ENCODE measurements around the gene SCARB2.

SCARB2 gene

GRCh38 chr4:76219299-76220055, 5.9 kb upstream of the SCARB2 start:
- no peak for DNase-seq

GRCh38 chr4:76216975-76217814, 3.6 kb upstream of the SCARB2 start:
- DNase-seq = no peak

DNA sequence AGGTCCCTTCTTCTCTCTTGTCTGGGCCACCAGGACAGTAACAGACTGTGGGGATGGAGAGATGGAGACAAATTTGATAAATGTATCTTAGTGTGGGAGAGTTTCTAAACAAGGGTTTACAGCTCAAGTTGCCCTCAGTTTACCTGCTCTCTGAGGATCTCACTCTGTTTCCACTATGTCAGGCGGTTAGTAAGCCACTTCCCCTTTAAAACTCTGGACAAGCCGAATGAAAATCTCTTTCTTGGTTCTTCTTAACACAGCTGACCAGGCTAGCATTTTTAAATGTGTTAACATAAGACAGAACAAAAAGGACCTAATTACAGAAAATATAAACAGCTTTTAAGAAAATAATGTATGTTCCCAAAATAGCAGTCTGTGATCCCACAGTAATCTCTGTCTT, 2.9 kb upstream of the SCARB2 start:
- no peak for DNase-seq

DNA sequence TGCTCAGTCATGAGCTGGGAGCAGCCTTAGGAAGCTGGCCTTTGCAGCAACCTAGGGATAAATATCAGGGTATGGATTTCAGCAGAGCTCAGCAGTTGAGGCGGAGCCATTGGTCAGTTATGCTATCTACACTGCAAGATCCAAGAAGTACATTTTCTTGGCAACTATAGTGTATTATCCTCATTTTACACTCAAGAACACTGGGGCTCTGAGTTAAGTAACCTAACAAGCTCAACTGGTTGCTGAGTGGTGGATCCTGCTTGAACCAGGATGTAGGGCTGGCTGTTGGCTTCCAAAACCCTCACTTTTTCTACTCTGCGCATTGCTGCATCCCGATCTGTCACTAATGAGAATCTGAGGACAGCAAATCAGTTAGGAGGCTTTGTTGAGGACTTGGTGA, 1.5 kb upstream of the SCARB2 start:
- DNase-seq = no peak

GRCh38 chr4:76214177-76214675, 602 bp upstream of the SCARB2 start:
- DNase-seq = no peak

DNA sequence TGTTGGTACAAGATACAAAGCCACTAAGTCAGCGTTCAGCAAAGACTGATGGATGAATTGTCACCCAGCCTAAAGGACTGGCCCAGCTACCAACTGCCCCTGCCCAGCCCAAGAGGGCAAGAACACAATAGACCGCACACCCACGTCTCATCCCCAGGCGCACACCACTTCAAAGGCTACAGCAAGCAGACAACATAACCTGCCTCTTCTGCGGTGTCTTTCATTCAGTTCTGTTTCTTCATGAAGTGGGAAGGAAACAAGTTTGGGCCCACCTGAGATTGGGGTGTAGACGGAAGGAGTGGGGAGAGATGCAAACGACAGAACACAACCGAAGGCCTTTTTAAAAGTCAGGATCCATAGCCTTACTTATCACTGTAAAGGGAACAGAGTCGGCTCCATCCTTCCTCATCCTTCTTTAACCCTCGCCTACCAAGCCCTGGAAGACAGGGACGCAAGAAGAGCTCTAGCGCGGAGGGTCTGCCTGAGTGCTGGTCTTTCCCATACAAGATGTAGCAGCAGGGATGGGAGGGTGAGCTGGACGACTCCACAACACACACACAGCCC, 691 bp downstream of the SCARB2 start:
- DNase-seq = no peak

DNA sequence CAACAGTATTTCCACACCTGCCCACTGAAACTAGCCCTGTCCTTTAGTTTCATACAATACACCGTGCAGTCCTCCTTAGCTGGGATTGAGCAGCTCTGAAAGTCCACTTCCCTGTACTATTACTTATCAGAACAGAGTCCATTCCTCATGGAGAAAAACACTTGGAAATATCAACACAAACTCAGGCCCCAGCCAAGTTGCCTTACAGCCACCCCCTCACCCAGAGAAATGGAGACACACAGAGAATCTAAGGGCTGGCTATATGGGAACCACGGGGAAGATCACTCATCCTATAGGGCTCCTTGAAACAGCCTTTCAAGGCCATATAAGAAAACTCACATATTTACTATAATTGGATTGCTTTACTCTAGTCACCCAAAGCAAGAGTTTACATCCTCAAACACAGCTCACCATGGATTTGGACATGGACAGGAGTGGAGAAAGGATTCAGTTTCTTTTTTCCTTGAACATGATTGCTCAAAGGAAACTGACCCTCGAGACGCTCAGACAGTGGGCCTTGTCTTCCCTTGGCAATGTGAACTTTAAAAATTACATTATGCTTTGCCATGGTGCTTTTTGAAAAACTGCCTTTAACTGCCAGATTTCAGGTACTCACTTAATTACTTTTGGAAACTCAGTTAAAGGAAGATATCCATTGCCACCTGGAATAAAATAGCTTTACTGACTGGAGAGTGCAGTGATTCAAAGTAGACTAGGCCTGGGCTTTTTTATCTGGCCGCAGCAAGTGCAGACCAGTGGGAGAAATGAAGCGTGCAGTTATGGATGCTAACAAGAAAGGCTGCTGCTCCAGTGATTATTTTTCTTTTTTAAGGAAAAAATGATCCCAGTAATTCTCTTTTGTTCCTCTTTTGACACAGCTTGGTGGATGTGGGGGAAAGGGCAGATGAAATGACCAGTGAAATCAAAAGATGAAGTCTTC, 1.6 kb downstream of the SCARB2 start:
- no peak for DNase-seq

GRCh38 chr4:76210452-76210851, 3.2 kb downstream of the SCARB2 start:
- no peak for DNase-seq

DNA sequence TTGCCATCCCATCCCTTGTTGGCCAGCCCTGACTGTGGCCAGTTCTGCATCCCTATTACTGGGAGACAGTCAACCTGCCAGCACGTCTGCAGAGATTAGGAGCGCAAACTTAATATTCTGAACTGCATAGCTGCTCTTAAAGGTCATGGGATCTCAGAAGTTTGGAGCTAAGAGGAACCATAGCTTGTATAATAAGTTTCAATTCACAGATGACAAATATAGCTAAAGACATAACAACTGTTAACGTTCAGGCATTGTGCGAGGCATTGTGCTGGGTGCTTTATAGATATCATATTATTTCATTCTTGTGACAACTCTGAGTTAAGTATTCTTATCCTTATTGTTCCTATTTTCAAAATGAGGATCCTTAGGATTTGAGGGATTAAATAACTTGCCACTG, 3.7 kb downstream of the SCARB2 start:
- no peak for DNase-seq

GRCh38 chr4:76208005-76208765, 5.4 kb downstream of the SCARB2 start:
- peak; percentile 67 for DNase-seq

DNA sequence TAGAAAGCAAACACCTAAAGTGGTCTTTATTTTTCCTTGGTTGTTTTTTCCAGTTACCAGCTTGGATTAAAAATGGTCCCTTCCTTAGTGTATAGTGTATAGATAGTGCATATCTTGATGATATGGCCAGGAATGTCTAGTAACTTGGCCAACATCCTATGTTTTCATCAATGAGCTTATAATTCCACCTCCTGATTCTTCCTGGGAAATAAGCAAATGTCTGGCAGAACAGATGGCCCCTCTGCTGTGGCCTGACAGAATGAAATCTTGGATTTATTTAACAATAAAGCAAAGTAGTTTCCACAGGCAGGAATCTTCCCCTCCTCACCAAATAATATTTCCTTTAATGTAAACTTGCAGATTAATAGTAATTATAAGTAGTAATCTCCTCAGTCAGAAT, 6.1 kb downstream of the SCARB2 start:
- DNase-seq = no peak

- no peak for DNase-seq
These were observed 7.2 kb downstream of the SCARB2 start for GRCh38 chr4:76206222-76206942.

GRCh38 chr4:76205476-76205875, 8.1 kb downstream of the SCARB2 start:
- DNase-seq = no peak

DNA sequence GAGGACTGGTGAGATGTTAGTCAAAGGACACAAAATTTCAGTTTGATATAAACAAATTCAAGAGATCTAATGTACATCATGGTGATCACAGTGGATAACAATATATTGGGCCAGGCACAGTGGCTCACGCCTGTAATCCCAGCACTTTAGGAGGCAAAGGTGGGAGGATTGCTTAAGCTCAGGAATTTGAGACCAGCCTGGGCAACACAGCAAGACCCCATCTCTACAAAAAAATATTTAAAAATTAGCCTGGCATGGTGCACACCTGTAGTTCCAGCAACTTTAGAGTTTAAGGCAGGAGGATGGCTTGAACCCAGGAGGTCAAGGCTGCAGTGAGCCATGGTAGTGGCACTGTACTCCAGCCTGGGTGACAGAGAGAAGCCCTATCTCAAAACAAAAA, 8.7 kb downstream of the SCARB2 start:
- DNase-seq = no peak

DNA sequence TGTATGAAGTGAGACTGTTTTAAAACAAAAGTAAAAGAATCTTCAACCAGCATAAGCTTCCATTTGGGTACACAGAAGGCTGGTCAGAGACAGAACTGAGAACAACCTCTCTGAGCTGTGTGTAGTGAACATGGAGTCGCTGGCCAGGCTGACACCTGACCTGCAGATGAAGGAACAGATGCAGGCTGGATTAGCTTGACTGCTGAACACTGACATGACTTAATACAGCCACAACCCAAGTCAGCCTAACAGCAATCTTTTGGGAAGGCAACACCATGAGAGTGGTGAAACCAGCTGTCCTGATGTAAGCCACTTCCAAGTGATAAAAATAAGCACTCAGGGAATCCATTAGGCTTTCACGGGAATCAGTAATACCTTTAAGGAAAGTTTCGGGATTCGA, 10.1 kb downstream of the SCARB2 start:
- no peak for DNase-seq

DNA sequence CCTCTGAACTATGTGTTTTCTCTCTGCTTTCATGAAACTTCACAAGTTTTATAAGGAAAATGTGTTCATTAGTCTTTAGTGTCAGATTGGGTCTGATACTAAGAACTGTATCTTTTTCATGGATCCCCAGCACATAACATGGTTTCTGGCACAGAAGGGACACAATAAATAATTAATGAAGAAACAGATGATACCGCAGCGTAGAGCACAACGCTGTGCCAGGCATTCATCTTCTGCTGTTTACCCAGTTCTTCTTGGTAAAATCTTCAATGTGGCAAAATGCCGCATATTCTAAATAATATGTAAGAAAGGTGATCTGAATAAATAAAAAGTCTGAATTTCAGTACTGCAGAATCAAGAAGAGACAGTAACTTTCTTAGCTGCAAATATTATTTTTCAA, 12.3 kb downstream of the SCARB2 start:
- DNase-seq = no peak

GRCh38 chr4:76200771-76201231, 12.8 kb downstream of the SCARB2 start:
- no peak for DNase-seq

DNA sequence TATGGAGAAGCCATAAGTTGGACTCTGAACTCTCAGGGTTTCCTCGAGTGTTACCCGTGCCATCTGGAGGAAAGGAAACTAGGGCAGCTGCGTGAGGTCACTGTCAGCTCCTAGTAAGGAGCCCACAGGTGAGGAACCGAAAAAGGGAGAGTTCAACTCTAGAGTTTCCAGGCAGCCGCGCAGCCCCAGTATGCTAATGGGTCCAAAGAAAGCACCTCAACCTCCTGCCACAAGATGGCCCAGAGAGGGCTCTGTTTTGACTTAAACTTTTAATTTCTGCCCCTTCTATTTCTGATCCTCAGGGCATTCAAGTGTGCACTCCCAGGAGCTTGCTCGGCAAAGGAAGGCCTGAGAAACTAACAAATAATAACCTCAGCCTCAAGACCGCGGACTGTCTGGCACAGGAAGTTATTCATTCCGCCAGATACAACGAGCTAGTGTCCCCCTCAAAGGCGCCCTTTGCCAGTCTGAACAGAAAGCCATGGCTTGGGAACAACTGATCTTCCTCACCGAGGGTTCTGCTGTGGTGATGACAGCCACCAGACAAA, 13.9 kb downstream of the SCARB2 start:
- DNase-seq = no peak

DNA sequence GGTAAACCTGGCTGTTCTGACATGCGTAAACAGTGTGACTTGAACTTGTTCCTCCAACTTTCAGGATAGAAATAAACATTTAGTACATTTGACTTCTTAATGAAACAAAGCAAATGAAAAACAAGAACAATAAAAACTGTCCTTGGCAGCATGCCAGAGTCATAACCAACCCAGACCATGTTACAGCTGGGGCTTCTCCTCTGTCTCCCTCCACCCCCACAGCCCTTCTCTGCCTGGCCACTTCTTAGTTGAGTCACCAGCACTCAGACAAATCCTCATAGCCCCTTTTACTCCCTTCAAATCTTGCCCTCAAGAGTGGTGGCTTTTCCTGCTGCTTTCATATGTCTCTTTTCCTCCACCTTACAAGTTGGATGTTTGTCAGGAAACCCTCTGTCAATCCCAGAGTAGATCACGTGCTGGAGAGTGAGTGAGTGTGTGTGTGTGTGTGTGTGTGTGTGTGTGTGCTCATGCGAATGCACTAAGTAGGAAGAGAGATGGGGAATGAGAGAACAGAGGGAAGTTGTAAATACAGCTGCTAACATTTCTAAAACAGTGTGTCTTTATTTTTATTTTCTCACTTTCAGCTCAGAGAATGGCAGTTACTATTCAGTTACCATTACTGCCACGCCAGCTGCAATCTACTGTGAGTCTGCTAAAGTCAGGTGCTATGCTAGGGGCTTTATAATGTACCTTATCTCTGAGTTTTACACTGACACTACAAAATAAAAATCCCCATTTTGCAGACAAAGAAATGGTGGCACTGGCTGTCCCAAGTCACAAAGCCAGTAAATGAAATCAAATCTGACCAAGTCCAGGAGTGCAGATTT, 15.0 kb downstream of the SCARB2 start:
- peak; percentile 71 for DNase-seq

- peak; percentile 55 for DNase-seq
These were observed 15.6 kb downstream of the SCARB2 start for GRCh38 chr4:76197971-76198410.

All from left hindlimb (tissue), 1 donor.